ENCODE results near the gene PRKCZ. TPM values are rescaled to one million over a fixed set of nuclear protein-coding genes. Genes with fewer than 3 reads are reported as not detected.
A peak's percentile ranks its signal among the peaks of the same experiment; 100 is the strongest.
"Not testable (repeated sequence)": the region's sequence is repeated elsewhere in the genome, so short reads cannot be mapped to it uniquely, and the experiment has no call there.

Gene PRKCZ
- polyA plus RNA-seq, 1 donor = 7.8 TPM

DNA sequence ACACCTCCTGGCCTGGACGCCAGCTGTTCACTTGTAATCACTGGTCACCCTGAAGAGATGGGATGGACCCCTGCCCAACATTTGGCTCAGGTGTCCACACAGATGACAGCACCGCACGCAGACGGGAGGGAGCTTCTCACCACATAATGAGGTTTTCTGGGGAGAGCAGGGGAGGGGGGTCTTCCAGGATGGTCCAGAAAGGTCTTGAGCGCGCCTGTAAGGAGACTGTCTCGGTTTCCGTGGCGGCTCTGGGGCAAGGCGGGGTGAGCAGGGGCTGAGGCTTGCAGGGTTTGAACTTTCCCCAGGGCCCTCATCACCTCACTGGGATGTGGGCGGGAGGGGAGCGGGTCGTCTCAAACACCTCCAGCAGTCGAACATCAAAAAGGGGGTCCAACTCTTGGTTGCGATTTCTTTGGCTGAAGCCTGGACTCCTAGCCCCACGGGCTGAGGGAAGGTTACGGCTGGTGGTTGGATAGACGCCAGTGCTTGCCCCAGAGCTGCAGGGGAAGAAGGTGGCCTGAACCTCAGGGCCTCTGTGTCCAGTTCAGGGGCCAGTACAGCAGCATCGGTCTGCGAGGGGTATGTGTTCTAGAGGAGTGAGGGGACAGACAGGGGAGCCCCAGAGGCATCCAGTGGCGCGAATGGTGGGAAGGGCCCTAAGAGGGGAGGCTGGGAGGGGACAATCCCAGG, 53.8 kb downstream of the PRKCZ start:
- no peak for DNase-seq

DNA sequence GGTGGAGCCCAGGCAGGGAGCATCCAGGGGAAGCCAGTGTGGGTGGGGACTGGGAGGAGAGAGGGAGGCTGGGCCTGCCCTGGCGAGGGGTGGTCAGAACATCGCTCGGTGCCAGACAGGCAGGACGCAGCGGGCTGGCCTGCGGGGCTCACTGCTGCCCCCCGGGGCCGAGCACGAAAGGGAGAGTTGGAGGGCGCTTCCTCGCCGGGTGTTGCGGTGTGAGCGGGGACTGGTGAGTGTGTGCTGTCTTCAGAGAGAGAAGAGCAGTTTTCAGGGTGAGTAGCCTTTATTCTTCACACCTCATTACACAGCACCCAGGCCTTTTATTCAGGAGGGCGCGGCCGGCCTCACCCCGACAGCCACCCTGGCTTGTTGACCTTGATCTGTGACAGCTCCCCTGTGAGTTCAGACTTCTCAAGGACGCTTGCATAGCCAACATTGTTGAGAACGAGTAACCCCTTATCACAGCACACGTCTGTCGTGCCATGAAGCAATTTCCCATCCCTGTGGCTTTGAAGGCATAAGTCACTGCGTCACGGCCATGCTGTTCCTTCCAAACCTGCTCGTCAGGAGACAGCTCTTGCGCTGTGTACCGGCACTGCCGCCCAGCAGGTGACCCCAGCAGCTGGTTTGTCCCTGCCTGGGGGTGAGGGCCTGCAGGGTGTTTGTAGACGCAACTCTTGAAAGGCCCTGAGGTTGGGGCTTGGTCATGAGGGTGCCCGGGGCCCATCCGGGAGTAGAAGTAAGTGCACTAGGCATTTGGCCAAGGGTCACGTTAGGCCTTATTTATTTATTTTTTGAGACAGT, 54.6 kb downstream of the PRKCZ start:
- no peak for DNase-seq

DNA sequence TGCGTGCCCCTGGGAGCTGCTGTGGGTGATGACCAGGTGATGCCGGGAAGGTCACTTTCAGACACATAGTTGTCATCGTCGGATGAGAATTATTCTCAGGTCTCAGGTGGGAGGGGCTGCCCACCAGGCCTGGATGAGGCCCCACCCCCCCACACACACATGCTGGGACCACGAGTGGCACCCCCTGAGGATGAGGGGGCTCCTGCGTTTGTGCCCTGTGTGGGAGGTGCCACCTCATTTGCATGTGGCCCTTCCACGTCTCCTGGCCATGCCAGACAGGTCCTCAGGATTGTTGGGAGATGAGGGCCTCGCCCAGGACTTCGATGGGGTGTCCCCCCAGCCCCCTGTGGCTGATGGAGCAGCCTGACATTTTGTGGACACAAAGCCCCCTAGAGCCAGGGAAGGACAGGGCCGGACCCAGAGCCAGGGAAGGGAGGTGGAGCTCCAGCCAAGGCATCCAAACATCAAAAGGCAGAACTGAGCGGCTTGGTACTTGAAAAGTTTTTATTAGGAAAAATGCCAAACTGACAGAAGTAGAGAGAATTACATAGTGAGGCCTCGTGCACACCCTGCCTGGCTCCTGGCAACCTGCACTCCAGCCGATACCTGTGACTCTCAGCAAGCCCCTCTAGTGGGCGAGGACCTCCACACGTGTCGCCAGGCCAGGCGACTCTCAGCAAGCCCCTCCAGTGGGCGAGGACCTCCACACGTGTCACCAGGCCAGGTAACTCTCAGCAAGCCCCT, 55.7 kb downstream of the PRKCZ start:
- no peak for DNase-seq

DNA sequence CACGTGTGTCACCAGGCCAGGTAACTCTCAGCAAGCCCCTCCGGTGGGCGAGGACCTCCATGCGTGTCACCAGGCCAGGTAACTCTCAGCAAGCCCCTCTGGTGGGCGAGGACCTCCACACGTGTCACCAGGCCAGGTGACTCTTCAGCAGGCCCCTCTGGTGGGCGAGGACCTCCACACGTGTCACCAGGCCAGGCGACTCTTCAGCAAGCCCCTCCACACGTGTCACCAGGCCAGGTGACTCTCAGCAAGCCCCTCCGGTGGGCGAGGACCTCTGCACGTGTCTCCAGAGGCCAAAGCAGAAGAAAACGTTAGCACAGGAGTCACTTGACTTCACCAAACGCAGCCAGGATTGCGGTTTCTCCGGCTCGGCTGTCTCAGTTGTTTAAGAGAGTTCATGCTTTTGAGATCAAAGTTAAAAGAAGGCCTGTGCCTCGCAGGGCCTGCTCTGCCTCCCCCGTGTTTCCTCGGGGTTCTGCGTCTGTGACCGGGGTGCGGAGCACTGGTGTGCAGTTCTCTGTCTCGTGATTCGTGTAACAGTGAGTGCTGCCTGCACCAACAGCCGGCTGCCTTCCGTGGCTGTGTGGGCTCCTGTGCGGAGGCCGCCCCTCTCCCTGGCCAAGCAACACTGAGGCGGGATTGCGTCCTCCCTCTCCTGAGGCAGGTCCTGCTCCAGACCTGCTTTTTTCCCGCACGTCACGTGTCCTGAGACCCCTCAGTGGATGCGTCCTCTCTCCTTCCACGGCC, 56.6 kb downstream of the PRKCZ start:
- no peak for DNase-seq

DNA sequence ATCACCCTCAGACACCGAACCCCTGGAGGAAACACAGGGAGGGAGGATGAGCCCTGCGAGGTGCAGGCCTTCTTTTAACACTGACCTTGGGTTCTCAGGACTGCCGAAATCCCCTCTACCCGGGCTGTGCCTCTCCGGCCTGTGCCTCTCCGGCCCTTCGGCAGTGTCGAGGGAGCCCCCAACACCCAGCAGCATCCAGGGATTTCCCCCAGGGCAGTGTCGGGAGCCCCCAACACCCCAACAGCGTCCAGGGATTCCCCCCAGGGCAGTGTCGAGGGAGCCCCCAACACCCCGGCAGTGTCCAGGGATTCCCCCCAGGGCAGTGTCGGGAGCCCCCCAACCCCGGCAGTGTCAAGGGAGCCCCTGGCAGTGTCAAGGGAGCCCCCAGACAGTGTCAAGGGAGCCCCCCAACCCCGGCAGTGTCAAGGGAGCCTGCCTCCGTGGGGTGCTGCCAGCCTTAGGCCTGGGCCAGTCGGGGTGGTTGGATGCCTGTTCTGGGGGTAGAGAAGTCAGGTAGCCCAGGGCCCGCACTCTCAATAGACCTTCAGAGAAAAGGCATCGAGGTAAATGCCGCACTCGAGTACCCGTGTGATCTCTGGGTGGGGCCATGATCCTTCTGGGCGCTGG, 57.5 kb downstream of the PRKCZ start:
- no peak for DNase-seq

DNA sequence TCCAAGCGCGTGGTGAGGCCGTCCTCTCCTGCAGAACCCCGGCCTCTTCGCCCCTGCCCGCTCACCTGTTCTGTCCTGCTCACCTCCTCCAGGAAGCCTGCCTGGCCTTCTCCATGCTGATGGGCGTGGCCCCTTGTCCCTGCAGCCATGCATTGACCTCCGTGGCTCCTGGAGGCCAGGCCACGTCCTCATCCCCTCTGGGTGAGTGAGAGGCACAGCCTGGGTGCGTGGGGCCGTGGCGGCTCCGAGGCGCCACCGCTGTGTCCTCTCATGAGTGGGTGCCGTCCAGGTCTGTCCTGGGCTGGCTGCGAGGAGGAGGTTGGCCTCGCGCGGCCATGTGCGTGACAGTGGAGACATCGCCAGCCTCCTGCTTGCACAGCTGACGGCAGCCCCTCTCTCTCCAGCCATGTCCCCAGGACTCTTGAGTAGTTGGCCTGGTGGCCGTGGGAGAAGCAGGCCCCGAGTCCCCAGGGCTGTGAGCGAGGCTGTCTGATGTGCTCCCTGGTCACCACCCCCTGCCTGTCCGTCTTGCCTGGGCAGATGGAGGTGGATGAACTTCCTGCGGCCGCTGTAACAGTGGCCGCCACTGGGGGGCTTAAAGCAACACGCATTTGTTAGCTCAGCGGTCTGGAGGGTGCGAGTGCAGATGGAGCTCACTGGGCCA, 58.1 kb downstream of the PRKCZ start:
- peak; percentile 58 for DNase-seq

- no peak for DNase-seq
These were observed 58.8 kb downstream of the PRKCZ start for GRCh38 chr1:2108877-2109580.

DNA sequence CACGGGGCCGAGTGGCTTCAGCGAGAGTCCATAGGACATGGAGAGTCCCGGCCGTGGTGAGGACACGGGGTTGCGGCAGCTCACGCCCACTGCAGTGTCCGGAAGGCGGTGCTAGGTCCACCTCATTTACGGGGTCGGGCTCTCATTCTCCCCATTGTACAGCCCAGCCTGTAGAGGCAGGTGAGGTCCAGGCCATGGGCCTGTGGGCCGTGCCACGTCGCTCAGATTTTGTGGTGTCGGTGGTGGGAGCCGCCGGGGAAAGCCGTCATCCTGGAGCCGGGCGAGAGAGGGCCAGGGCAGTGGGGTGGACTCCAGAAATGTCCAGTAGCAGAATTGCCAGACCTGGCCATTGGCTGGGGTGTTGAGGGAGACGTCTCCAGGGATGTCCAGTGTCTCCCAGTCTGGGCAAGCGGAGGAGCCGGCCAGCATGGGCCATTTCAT, 59.4 kb downstream of the PRKCZ start:
- no peak for DNase-seq

GRCh38 chr1:2110191-2110737, 60.1 kb downstream of the PRKCZ start:
- DNase-seq = no peak

DNA sequence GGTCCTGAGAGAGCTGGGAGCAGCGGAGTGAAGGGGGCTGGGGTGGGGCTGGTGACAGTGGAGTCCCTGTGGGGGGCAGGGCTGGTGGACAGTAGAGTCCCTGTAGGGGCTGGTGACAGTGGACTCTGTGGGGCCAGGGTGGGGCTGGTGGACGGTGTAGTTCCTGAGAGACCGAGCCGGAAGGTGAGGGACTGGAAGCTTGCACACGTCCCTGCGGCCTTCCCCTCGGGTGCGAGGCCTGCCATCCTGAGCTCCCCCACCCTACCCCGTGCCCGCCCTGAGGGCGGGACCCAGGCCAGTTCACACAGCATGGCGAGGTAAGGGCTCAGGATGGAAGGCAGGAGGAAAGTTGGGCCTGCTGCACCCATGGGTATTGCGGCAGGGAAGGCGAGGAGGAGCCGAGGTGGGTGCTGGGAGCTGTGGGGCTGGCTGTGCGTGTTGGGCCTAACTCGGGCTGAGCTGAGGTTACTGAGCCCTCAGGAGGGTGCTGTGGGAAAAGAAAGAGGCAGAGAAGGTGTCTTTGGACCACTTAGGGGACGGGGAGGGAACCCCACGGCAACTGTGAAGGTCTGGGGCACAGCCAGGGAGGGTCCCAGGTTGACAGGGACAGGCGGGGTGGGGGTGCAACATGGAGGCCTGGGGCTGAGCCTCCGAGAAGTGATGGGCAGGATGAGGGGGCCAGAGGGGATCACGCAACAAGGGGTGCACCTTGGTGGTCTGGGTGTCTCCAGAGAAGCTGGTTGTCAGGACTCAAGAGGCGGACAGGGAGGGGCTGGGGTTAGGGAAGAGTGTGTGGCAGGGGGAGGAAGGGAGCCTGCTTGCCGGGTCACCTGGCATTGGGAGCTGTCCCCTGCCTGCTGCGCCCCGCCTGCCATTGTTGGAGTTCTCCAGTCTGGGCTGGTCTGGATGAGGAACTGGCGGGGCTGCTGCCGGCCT, 60.8 kb downstream of the PRKCZ start:
- no peak for DNase-seq

- DNase-seq = no peak
These were observed 61.4 kb downstream of the PRKCZ start for GRCh38 chr1:2111674-2112035.

GRCh38 chr1:2112280-2112701, 62.1 kb downstream of the PRKCZ start:
- DNase-seq = no peak

GRCh38 chr1:2113620-2114135, 63.5 kb downstream of the PRKCZ start:
- DNase-seq = no peak

DNA sequence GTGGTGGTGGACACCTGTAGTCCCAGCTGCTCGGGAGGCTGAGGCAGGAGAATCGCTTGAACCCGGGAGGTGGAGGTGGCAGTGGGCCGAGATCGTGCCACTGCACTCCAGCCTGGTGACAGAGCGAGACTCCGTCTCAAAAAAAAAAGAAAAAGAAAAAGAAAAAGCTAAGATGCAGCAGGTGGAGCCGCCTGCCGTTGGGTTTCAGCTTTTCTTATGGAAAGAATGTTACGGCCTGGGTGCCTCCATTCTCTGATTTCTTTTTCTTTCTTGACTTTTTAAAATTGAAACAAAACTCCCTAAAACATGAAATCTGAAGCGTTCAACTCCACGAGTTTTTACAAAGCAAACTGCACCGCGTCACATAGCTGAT, 64.4 kb downstream of the PRKCZ start:
- not testable (repeated sequence) for DNase-seq

GRCh38 chr1:2115008-2115641, 64.9 kb downstream of the PRKCZ start:
- no peak for DNase-seq

DNA sequence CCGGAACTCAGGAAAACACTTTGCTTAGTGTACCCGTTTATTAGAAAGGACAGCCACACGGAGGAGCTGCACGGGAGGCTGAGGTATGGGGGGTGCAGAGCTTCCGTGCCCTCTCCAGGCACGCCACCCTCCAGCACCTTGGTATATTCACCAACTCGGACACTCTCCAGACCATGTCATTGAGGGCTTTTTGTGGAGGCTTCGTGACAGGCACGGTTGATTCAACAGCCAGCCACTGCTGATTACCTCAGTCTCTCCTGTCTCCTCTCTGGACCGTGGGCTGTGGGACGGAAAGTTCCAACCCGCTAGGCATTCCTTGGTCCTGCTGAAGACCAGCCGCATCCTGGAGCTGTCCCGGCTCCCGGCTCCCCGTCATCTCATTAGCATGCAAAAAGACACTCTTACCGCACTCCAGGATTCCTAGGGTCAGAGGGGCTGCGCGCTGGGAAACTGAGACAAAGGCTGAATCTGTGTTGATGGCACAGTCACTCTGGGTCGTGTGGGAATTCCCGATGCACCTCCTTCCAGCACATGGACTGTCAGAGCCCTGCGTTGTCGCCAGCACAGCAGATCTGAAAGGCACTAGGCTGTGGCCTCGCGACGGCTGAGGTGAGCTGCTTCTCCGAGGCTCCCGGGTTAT, 65.6 kb downstream of the PRKCZ start:
- DNase-seq = no peak

DNA sequence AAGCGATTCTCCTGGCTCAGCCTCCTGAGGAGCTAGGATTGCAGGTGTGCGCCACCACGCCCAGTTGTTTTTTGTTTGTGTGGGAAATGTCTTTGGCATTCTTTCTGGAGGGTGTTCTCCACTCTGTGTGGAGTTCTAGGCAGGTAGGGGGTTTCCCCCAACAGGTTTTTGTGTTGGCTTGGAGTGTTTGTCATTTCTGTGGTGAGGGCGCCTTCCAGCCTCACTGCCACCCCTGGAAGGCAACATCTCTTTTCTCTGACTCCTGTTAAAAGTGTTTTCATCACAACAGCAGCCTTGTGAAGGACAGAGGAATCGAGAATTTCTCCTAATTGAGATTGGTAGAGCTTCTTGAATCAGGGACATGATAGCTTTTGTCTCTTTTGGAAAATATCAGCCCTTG, 69.7 kb downstream of the PRKCZ start:
- DNase-seq = no peak

- DNase-seq = no peak
These were observed 71.0 kb downstream of the PRKCZ start for GRCh38 chr1:2121101-2121691.

All from hindlimb muscle (tissue), 1 donor.